Stimulated activated CD8-positive, alpha-beta memory T cell treated with anti-CD3 and anti-CD28 coated beads, Interleukin-4, amount 100 ng/mL, for 1 hour (primary cell): ENCODE results near the gene TCP11L1.
A peak's percentile ranks its signal among the peaks of the same experiment; 100 is the strongest.

Source experiments
- DNase-seq, 2 donors: peaks; one replicate each; pipeline ENCODE4 v3.0.0-alpha.2; 2020; ENCODE audit warnings: low read depth in 2 of 2, low spot score in 1 of 2

The TCP11L1 gene

GRCh38 chr11:33039274-33040032, at the start of gene TCP11L1:
Gene TCP11L1, plus strand, starts transcription at chr11:33039572. Its CDS starts 4,202 bp downstream, at chr11:33043774.
- DNase-seq: peak; percentile 50 to 66

GRCh38 chr11:32990481-32990880, 48.9 kb upstream of the TCP11L1 start:
- DNase-seq: no peak

GRCh38 chr11:32991427-32991826, 47.9 kb upstream of the TCP11L1 start:
- DNase-seq: no peak

- DNase-seq: no peak
These were observed 47.5 kb upstream of the TCP11L1 start for GRCh38 chr11:32991898-32992297.

- DNase-seq: no peak
These were observed 39.2 kb upstream of the TCP11L1 start for GRCh38 chr11:33000181-33000580.

- no peak for DNase-seq
These were observed 38.1 kb upstream of the TCP11L1 start for GRCh38 chr11:33001281-33001680.

- no peak for DNase-seq
These were observed 37.4 kb upstream of the TCP11L1 start for GRCh38 chr11:33001751-33002542.

- no peak for DNase-seq
These were observed 34.2 kb upstream of the TCP11L1 start for GRCh38 chr11:33005175-33005574.

- DNase-seq: no peak
These were observed 33.4 kb upstream of the TCP11L1 start for GRCh38 chr11:33006010-33006409.

- no peak for DNase-seq
These were observed 25.6 kb upstream of the TCP11L1 start for GRCh38 chr11:33013755-33014154.

- DNase-seq: peak; percentile 40 to 46
These were observed 23.5 kb upstream of the TCP11L1 start, which contains the start of gene DEPDC7 for GRCh38 chr11:33015621-33016551. Gene DEPDC7, plus strand, starts transcription at chr11:33015878. Its CDS starts 78 bp downstream, at chr11:33015956.

GRCh38 chr11:33016654-33017053, 22.7 kb upstream of the TCP11L1 start:
- DNase-seq: no peak

- DNase-seq: no peak
These were observed 21.9 kb upstream of the TCP11L1 start for GRCh38 chr11:33017478-33017877.

- DNase-seq: no peak
These were observed 21.4 kb upstream of the TCP11L1 start for GRCh38 chr11:33017965-33018364.

GRCh38 chr11:33018840-33019239, 20.5 kb upstream of the TCP11L1 start:
- no peak for DNase-seq

GRCh38 chr11:33021501-33021900, 17.9 kb upstream of the TCP11L1 start:
- no peak for DNase-seq

GRCh38 chr11:33021937-33022336, 17.4 kb upstream of the TCP11L1 start:
- DNase-seq: no peak

- DNase-seq: no peak
These were observed 14.0 kb upstream of the TCP11L1 start for GRCh38 chr11:33025339-33025722.

GRCh38 chr11:33027233-33027632, 12.1 kb upstream of the TCP11L1 start:
- DNase-seq: no peak

GRCh38 chr11:33027846-33028536, 11.4 kb upstream of the TCP11L1 start:
- no peak for DNase-seq

GRCh38 chr11:33028537-33028914, 10.8 kb upstream of the TCP11L1 start:
- DNase-seq: no peak
